BLaER1 (cell line): ENCODE data around the gene ZNF18.
A peak's percentile ranks its signal among the peaks of the same experiment; 100 is the strongest.

Experiments used
- H3K27ac ChIP-seq: shearing (Covaris generic); formaldehyde crosslinking; 2 replicates; pipeline ENCODE4 v1.8.1; 2022
- H3K27me3 ChIP-seq: shearing (Covaris generic); formaldehyde crosslinking; 2 replicates; pipeline ENCODE4 v1.8.1; 2022
- H3K36me3 ChIP-seq: shearing (Covaris generic); formaldehyde crosslinking; 2 replicates; pipeline ENCODE4 v1.8.1; 2022
- H3K4me1 ChIP-seq: shearing (Covaris generic); formaldehyde crosslinking; 2 replicates; pipeline ENCODE4 v1.8.1; 2022
- H3K4me2 ChIP-seq: shearing (Covaris generic); formaldehyde crosslinking; 2 replicates; pipeline ENCODE4 v1.8.1; 2022
- H3K4me3 ChIP-seq: shearing (Covaris generic); formaldehyde crosslinking; 2 replicates; pipeline ENCODE4 v1.8.1; 2022
- H3K9ac ChIP-seq: shearing (Covaris generic); formaldehyde crosslinking; 2 replicates; pipeline ENCODE4 v1.8.1; 2022
- H3K9me3 ChIP-seq: shearing (Covaris generic); formaldehyde crosslinking; 2 replicates; pipeline ENCODE4 v1.8.1; 2022
- H4K20me1 ChIP-seq: shearing (Covaris generic); formaldehyde crosslinking; 2 replicates; pipeline ENCODE4 v1.8.1; 2022
- Cebpa-rat ChIP-seq: shearing (Covaris generic); IDR thresholded peaks from 2 replicates; pipeline ENCODE4 v1.8.1; 2022

Gene ZNF18

GRCh38 chr17:12027658-12028057, 30.4 kb upstream of the ZNF18 start:
- H3K4me1 ChIP-seq: peaks cover 11% of the 10 kb centered on the region
- peaks cover 28% of the 10 kb centered on the region; the same call in 1 of the 2 replicates for H3K36me3 ChIP-seq
- H3K9me3 ChIP-seq: peaks cover 16% of the 10 kb centered on the region
- no peaks in the 10 kb centered on the region for H3K27me3 ChIP-seq
- no peak overlapping the region for H3K4me2 ChIP-seq
- H3K9ac ChIP-seq: no peak overlapping the region
- H4K20me1 ChIP-seq: peaks cover 97% of the 10 kb centered on the region
- TF ChIP-seq Cebpa-rat: no peak
- H3K4me3 ChIP-seq: no peak overlapping the region
- H3K27ac ChIP-seq: no peak overlapping the region

- Histone ChIP-seq H3K4me3 (no peak overlapping the region), H3K4me2 (no peak overlapping the region), H3K9me3 (peaks cover 16% of the 10 kb centered on the region), H4K20me1 (peaks cover 80% of the 10 kb centered on the region), H3K4me1 (peaks cover 26% of the 10 kb centered on the region), H3K9ac (no peak overlapping the region), H3K36me3 (peaks cover 23% of the 10 kb centered on the region; the same call in 1 of the 2 replicates), H3K27ac (no peak overlapping the region), H3K27me3 (no peaks in the 10 kb centered on the region)
- no peak for TF ChIP-seq Cebpa-rat
These were observed 27.1 kb upstream of the ZNF18 start for GRCh38 chr17:12024327-12024726.

GRCh38 chr17:12022310-12022709, 25.0 kb upstream of the ZNF18 start:
- Histone ChIP-seq H3K9ac (no peak overlapping the region), H3K4me2 (peak overlapping the region; percentile 90), H3K4me3 (peak overlapping the region; percentile 97), H3K4me1 (peaks cover 26% of the 10 kb centered on the region), H3K27me3 (no peaks in the 10 kb centered on the region), H3K9me3 (peaks cover 11% of the 10 kb centered on the region; the same call in 1 of the 2 replicates), H3K27ac (no peak overlapping the region), H4K20me1 (peaks cover 60% of the 10 kb centered on the region), H3K36me3 (peaks cover 19% of the 10 kb centered on the region; the same call in 1 of the 2 replicates)
- no peak for TF ChIP-seq Cebpa-rat

GRCh38 chr17:12021623-12022140, 24.4 kb upstream of the ZNF18 start:
- Histone ChIP-seq H3K27ac (peak overlapping the region; percentile 96), H3K27me3 (no peaks in the 10 kb centered on the region), H4K20me1 (peaks cover 54% of the 10 kb centered on the region), H3K4me2 (peak overlapping the region; percentile 90), H3K4me3 (peak overlapping the region; percentile 97), H3K9ac (peak overlapping the region; percentile 94), H3K9me3 (peaks cover 6% of the 10 kb centered on the region; the same call in 1 of the 2 replicates), H3K4me1 (peaks cover 26% of the 10 kb centered on the region), H3K36me3 (peaks cover 13% of the 10 kb centered on the region; the same call in 1 of the 2 replicates)
- TF ChIP-seq Cebpa-rat: no peak

DNA sequence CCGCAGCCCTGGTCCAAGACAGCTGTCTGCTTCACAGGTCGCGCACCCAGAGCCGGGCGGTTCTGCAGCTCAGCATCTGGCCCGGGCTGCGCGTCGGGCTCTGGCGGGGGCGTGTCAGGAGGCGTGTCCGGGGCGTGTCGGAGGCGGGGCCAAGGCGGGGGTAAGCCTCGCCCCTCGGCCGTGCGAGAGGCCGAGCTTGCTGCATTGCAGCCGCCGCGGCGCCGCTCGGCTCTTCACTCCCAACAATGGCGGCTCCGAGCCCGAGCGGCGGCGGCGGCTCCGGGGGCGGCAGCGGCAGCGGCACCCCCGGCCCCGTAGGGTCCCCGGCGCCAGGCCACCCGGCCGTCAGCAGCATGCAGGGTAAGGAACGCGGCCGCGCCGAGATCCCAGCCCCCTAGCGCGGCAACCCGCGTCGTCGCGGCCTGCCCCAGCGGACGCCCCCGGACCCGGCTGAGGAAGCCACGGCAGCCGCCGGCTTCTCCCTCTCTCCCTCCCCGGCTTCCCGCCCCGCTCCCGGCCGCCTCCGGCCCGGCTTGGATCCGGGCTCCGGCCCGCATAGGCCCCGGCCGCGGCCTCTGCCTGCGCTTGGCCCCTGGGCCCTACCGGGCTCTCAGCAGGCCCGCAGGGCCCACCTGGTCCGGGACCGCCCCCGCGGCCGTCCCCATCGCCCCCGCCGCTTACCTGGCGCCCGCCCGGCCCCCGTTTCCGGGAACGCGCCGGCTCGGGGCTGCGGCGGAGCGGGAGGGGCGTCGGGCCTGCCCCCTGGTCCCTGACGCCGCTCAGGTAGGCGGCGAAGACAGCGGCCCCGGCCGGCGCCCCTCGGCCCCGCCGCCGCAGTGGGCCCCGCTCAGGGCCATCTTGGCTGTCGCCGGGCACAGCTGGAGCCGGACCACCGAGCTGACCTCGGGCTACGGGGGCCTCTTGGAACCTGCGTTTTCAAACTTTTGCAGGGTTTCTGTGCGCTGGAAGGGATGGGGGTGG, 23.7 kb upstream of the ZNF18 start, which contains the start of gene MAP2K4:
TSS of gene MAP2K4 (plus strand) at position 236 of the 981 bp plus-strand sequence. CDS start at position 246, 10 bp downstream.
- H3K4me3 ChIP-seq: peak within 1 kb of the TSS; percentile 97
- no peak for TF ChIP-seq Cebpa-rat
- H3K4me2 ChIP-seq: peak within 1 kb of the TSS; percentile 90
- H3K27me3 ChIP-seq: no peaks in the 10 kb centered on the region
- peaks cover 47% of the 10 kb centered on the region for H4K20me1 ChIP-seq
- H3K9ac ChIP-seq: peak within 1 kb of the TSS; percentile 94
- H3K27ac ChIP-seq: peak within 1 kb of the TSS; percentile 96
- peaks cover 7% of the 10 kb centered on the region; the same call in 1 of the 2 replicates for H3K36me3 ChIP-seq
- no peaks in the 10 kb centered on the region for H3K9me3 ChIP-seq
- H3K4me1 ChIP-seq: peaks cover 26% of the 10 kb centered on the region

DNA sequence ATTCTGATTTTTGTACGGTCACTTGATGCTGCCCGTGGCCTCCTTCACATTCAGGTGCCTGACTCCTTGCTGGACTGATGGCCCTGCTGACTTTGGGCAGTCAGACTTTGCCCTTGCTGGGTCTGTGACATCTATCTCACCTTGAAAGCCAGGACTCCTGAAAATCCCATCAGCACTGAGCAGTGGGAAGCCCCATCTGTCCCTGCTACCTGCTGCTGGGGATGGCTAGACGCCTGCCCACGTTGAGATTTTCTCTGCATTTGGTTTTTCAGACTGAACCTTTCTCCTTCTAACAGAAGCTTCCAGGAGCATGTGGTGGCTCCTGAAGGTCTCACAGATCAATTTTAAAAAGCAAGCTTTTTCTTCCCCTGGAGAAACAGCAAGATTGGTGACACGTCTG, 10.2 kb upstream of the ZNF18 start:
- Histone ChIP-seq H4K20me1 (no peaks in the 10 kb centered on the region), H3K27me3 (no peaks in the 10 kb centered on the region), H3K36me3 (no peaks in the 10 kb centered on the region), H3K4me3 (no peak overlapping the region), H3K27ac (no peak overlapping the region), H3K4me1 (no peaks in the 10 kb centered on the region), H3K9ac (no peak overlapping the region), H3K4me2 (no peak overlapping the region), H3K9me3 (no peaks in the 10 kb centered on the region)
- TF ChIP-seq Cebpa-rat: no peak

DNA sequence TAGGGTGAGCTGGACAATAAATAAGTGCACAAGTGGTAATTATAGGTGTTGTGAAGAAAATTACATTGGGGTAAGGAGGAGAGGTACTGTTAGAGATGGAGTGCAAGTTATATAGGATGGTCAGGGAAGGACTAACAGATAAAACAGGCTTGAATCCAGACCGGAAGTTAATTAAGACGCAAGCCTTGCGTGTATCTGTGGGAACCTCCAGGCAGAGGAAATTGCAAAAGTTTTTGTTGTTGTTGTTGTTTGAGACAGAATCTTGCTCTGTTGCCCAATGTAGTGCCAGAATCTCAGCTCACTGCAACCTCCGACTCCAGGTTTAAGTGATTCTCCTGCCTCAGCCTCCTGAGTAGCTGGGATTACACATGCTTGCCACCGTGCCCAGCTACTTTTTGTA, 2.4 kb upstream of the ZNF18 start:
- Histone ChIP-seq H4K20me1 (no peaks in the 10 kb centered on the region), H3K4me1 (peaks cover 14% of the 10 kb centered on the region)

GRCh38 chr17:11997972-11998233, 628 bp upstream of the ZNF18 start:
- peak overlapping the region; percentile 91 for H3K27ac ChIP-seq
- H3K9ac ChIP-seq: peak overlapping the region; percentile 90
- TF ChIP-seq Cebpa-rat: no peak

More for the DNA sequence above, 2.4 kb upstream of the ZNF18 start:
- no peak for TF ChIP-seq Cebpa-rat
- Histone ChIP-seq H3K36me3 (no peaks in the 10 kb centered on the region), H3K4me3 (no peak overlapping the region), H3K9me3 (no peaks in the 10 kb centered on the region), H3K4me2 (no peak overlapping the region), H3K27ac (no peak overlapping the region), H3K9ac (no peak overlapping the region), H3K27me3 (no peaks in the 10 kb centered on the region)

DNA sequence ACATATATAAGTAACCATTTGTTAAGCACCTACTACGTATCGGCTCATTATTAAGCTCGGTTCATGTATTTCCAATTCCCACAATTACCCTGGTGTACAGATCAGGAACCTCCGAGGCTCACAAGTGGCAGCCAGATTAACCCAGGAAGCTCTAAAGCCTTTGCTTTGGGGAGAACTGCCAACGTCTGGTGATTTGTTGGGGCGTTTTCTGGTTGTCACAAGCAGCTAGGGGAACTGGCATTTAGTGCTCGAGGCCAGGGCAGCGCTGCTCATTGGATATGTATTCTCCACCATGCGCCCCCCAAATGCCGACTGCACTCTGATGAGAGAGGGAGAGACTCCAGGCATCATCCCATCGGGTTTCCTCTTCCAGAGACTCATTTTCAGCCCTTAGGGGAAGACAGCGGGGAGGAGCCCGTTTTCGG, 541 bp downstream of the ZNF18 start:
- peak overlapping the region; percentile 82 for H3K4me2 ChIP-seq
- TF ChIP-seq Cebpa-rat: no peak
- H3K27ac ChIP-seq: peak overlapping the region; percentile 91
- no peaks in the 10 kb centered on the region for H4K20me1 ChIP-seq
- peaks cover 14% of the 10 kb centered on the region for H3K4me1 ChIP-seq
- H3K27me3 ChIP-seq: no peaks in the 10 kb centered on the region
- no peaks in the 10 kb centered on the region for H3K9me3 ChIP-seq
- H3K9ac ChIP-seq: peak overlapping the region; percentile 90
- peak overlapping the region; percentile 90 for H3K4me3 ChIP-seq
- H3K36me3 ChIP-seq: peaks cover 12% of the 10 kb centered on the region

More at GRCh38 chr17:11997972-11998233, 628 bp upstream of the ZNF18 start:
- Histone ChIP-seq H3K4me1 (peaks cover 14% of the 10 kb centered on the region), H4K20me1 (no peaks in the 10 kb centered on the region), H3K9me3 (no peaks in the 10 kb centered on the region), H3K4me2 (peak overlapping the region; percentile 76), H3K4me3 (peak overlapping the region; percentile 90), H3K27me3 (no peaks in the 10 kb centered on the region), H3K36me3 (peaks cover under 1% of the 10 kb centered on the region; the same call in 1 of the 2 replicates)

DNA sequence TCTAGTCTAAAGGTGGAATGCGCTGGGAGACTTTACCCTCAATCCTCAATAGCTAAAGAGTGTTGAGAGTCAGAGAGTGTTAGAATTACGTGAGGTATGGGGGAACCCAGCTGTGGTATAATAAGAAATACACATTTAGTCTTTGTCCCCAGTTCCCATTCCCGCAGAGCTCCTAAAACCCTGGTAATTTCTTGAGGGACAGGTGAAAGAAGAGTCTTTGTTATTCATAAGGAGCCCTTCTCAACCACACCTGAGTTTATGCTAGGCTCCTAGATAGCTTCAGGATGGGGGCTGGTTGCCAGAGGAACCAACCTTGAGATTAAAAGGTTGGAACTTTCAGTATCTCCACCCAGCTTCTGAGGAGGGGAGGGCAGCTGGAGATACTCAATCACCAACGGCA, 5.8 kb downstream of the ZNF18 start:
- H3K27me3 ChIP-seq: no peaks in the 10 kb centered on the region
- no peak overlapping the region for H3K9ac ChIP-seq
- no peaks in the 10 kb centered on the region for H4K20me1 ChIP-seq
- H3K27ac ChIP-seq: no peak overlapping the region
- no peak overlapping the region for H3K4me3 ChIP-seq
- peaks cover 10% of the 10 kb centered on the region for H3K4me1 ChIP-seq
- H3K9me3 ChIP-seq: no peaks in the 10 kb centered on the region
- no peak for TF ChIP-seq Cebpa-rat
- no peak overlapping the region for H3K4me2 ChIP-seq
- peaks cover 42% of the 10 kb centered on the region for H3K36me3 ChIP-seq
